OCI-LY7 (cell line): ENCODE data around the gene POFUT1.

Source experiments
- CTCF ChIP-seq: fragments of 200-600 bp; sonication (generic); conservative IDR thresholded peaks from 2 replicates; pipeline ENCODE4 v1.5.1; 2014; ENCODE audit warnings: mild to moderate bottlenecking, antibody characterized with exemption, low read length, moderate library complexity, mixed read lengths
- EZH2phosphoT487 ChIP-seq: fragments of 200-600 bp; sonication (generic); IDR thresholded peaks from 2 replicates; pipeline ENCODE4 v1.6.1; 2018; ENCODE audit warnings: low read depth, borderline replicate concordance, mild to moderate bottlenecking, mixed run types, antibody characterized with exemption, low read length, moderate library complexity, mixed read lengths

- no peak for TF ChIP-seq CTCF
- TF ChIP-seq EZH2phosphoT487 = no peak
These were observed 43.7 kb upstream of the POFUT1 start for GRCh38 chr20:32163951-32164350.
